CD14-positive monocyte (primary cell): ENCODE measurements around the gene SNRPN. TPM values are rescaled to one million over a fixed set of nuclear protein-coding genes. Genes with fewer than 3 reads are reported as not detected.

ENCODE experiments used
- DNase-seq, 3 donors: peaks; one replicate each; pipeline ENCODE4 v3.0.0-alpha.2; 2011 to 2022
- H2AFZ ChIP-seq: 2 replicates; pipeline ENCODE4 v1.6.0; 2012; ENCODE audit warnings: mild to moderate bottlenecking, low read depth, low read length, inconsistent platforms; ENCODE audit not compliant: insufficient read depth, poor library complexity, severe bottlenecking
- H3K27ac ChIP-seq, 2 donors: 1 replicate in 1 of 2; 2 replicates in 1 of 2; pipeline ENCODE4 v1.5.1; 2012 to 2013; ENCODE audit warnings: low read length in 2 of 2, control low read depth in 1 of 2, inconsistent platforms in 1 of 2, low read depth in 1 of 2, mild to moderate bottlenecking in 1 of 2
- H3K27me3 ChIP-seq, 2 donors: one replicate each; pipeline versions ENCODE4 v1.6.0 to v1.6.1; 2011 to 2013; ENCODE audit warnings: low read length in 2 of 2; ENCODE audit not compliant: control insufficient read depth in 2 of 2, insufficient read depth in 2 of 2
- H3K36me3 ChIP-seq, 2 donors: replicated peaks in 1 of 2; 1 replicate in 1 of 2; 2 replicates in 1 of 2; pipeline versions ENCODE4 v1.5.1 to v1.6.1; 2012 to 2013; ENCODE audit warnings: low read length in 2 of 2, control low read depth in 1 of 2, inconsistent platforms in 1 of 2, mild to moderate bottlenecking in 1 of 2; ENCODE audit not compliant: insufficient read depth in 2 of 2, control insufficient read depth in 1 of 2
- H3K4me1 ChIP-seq, 2 donors: 1 replicate in 1 of 2; 2 replicates in 1 of 2; pipeline versions ENCODE4 v1.5.1 to v1.6.1; 2012 to 2013; ENCODE audit warnings: low read length in 2 of 2, control low read depth in 1 of 2, inconsistent platforms in 1 of 2, mild to moderate bottlenecking in 1 of 2, moderate library complexity in 1 of 2; ENCODE audit not compliant: insufficient read depth in 2 of 2, control insufficient read depth in 1 of 2
- H3K4me2 ChIP-seq: replicated peaks from 2 replicates; pipeline ENCODE3; 2012; ENCODE audit warnings: low read length, moderate library complexity, mild to moderate bottlenecking; ENCODE audit not compliant: poor library complexity, severe bottlenecking; ENCODE audit errors: extremely low read depth
- H3K4me3 ChIP-seq, 3 experiments: fragments of 200-600 bp in 1 of 3; sonication (generic) in 1 of 3; replicated peaks in 1 of 3; 1 replicate in 2 of 3; 2 replicates in 1 of 3; pipeline ENCODE4 v1.5.1; 2011 to 2013; ENCODE audit warnings: low read length in 3 of 3, mild to moderate bottlenecking in 3 of 3, control low read depth in 2 of 3, low read depth in 2 of 3, inconsistent platforms in 1 of 3, moderate library complexity in 1 of 3
- H3K79me2 ChIP-seq: 2 replicates; pipeline ENCODE4 v1.6.0; 2012; ENCODE audit warnings: mild to moderate bottlenecking, control low read depth, inconsistent platforms, low read length, moderate library complexity; ENCODE audit not compliant: insufficient read depth
- H3K9ac ChIP-seq: 2 replicates; pipeline ENCODE4 v1.6.0; 2017; ENCODE audit warnings: low read length, mild to moderate bottlenecking; ENCODE audit not compliant: insufficient read depth, poor library complexity, severe bottlenecking
- H3K9me3 ChIP-seq, 2 donors: replicated peaks in 1 of 2; 1 replicate in 1 of 2; 2 replicates in 1 of 2; pipeline versions ENCODE4 v1.5.1 to v1.6.1; 2012 to 2013; ENCODE audit warnings: low read length in 2 of 2, control low read depth in 1 of 2; ENCODE audit not compliant: control insufficient read depth in 1 of 2, insufficient read depth in 1 of 2
- H4K20me1 ChIP-seq: 2 replicates; pipeline ENCODE4 v1.6.0; 2012; ENCODE audit warnings: mild to moderate bottlenecking, low read length, control low read depth, moderate library complexity; ENCODE audit not compliant: insufficient read depth
- H3K27ac Mint-ChIP-seq, 7 donors: one replicate each; pipeline ENCODE4 v1.8.0; 2020; ENCODE audit warnings: mild to moderate bottlenecking in 7 of 7, mixed read lengths in 7 of 7, moderate library complexity in 6 of 7, inconsistent platforms in 2 of 7
- H3K27me3 Mint-ChIP-seq, 3 donors: one replicate each; pipeline ENCODE4 v1.8.0; 2021 to 2022; ENCODE audit warnings: low read depth in 3 of 3, mild to moderate bottlenecking in 3 of 3, mixed read lengths in 3 of 3, moderate library complexity in 3 of 3, inconsistent platforms in 1 of 3
- H3K36me3 Mint-ChIP-seq, 2 donors: one replicate each; pipeline ENCODE4 v1.8.0; 2020; ENCODE audit warnings: mixed read lengths in 2 of 2, inconsistent platforms in 1 of 2, mild to moderate bottlenecking in 1 of 2
- H3K4me1 Mint-ChIP-seq: one replicate; pipeline ENCODE4 v1.8.0; 2020; ENCODE audit warnings: mild to moderate bottlenecking, mixed read lengths
- H3K4me3 Mint-ChIP-seq, 2 donors: one replicate each; pipeline ENCODE4 v1.8.0; 2020; ENCODE audit warnings: mild to moderate bottlenecking in 2 of 2, mixed read lengths in 2 of 2, moderate library complexity in 1 of 2
- H3K9me3 Mint-ChIP-seq, 7 donors: one replicate each; pipeline ENCODE4 v1.8.0; 2020 to 2022; ENCODE audit warnings: mixed read lengths in 7 of 7, mild to moderate bottlenecking in 6 of 7, moderate library complexity in 6 of 7, inconsistent platforms in 2 of 7
- CTCF ChIP-seq: fragments of 200-600 bp; IDR thresholded peaks from one replicate; pipeline ENCODE4 v1.8.0; 2022; ENCODE audit warnings: antibody characterized with exemption, mild to moderate bottlenecking
- WGBS: methylation state at CpG from one replicate; pipeline ENCODE4 v1.1.5; 2013; ENCODE audit warnings: missing lambda C conversion rate; ENCODE audit not compliant: insufficient coverage; 5-methylcytosine and 5-hydroxymethylcytosine counted together
- intact Hi-C, 2 donors: fragments of 100-400 bp; cut with micrococcal nuclease; formaldehyde crosslinking; loops; one replicate each; pipeline versions ENCODE4 v1.15.0 to v1.15.1; 2023
- polyA plus RNA-seq, 3 donors: library from polyadenylated mRNA; depleted of rRNA in 1 of 3; unstranded in 2 of 3; stranded (reverse) in 1 of 3; fragments of 300-500 nt in 2 of 3; fragments of >200 nt in 1 of 3; fragmentation: Illumina TruSeq in 2 of 3; gene quantifications; 1 replicate in 2 of 3; 2 replicates in 1 of 3; pipeline ENCODE4 v1.2.3, GENCODE V29; 2012 to 2021

Gene SNRPN
- polyA plus RNA-seq, 3 donors = 12.6 to 46.1 (median 43.9) TPM

GRCh38 chr15:24976932-24977331 is 22.1 kb downstream of the SNRPN start:
- Histone ChIP-seq H3K79me2 (no peaks in the 10 kb centered on the region), H3K36me3 (peaks cover 16 to 23% of the 10 kb centered on the region in 2 donors), H3K4me2 (no peak overlapping the region), H2AFZ (no peak overlapping the region), H3K27ac (no peak overlapping the region), H3K4me3 (no peak overlapping the region), H4K20me1 (no peaks in the 10 kb centered on the region), H3K9ac (no peak overlapping the region), H3K9me3 (peaks cover 43 to 64% of the 10 kb centered on the region in 2 donors), H3K27me3 (no peaks in the 10 kb centered on the region), H3K4me1 (no peaks in the 10 kb centered on the region)
- no peak overlapping the region for H3K27ac Mint-ChIP-seq
- H3K27me3 Mint-ChIP-seq = no peaks in the 10 kb centered on the region
- peaks cover 45 to 47% of the 10 kb centered on the region in 2 donors for H3K36me3 Mint-ChIP-seq
- H3K4me1 Mint-ChIP-seq = no peaks in the 10 kb centered on the region
- WGBS = 83% methylated on average over 3 of the region's 3 CpGs
- peaks cover 19 to 60% (median 38%) of the 10 kb centered on the region in 7 donors for H3K9me3 Mint-ChIP-seq
- no peak for DNase-seq
- H3K4me3 Mint-ChIP-seq = no peak overlapping the region
- TF ChIP-seq CTCF = no peak
- intact Hi-C loops = no loop called here

GRCh38 chr15:24977686-24978085 is 22.9 kb downstream of the SNRPN start:
- Histone ChIP-seq H3K9me3 (peaks cover 44 to 67% of the 10 kb centered on the region in 2 donors), H3K27ac (no peak overlapping the region), H3K36me3 (peaks cover 18 to 31% of the 10 kb centered on the region in 2 donors), H2AFZ (no peak overlapping the region), H3K27me3 (no peaks in the 10 kb centered on the region), H3K4me3 (no peak overlapping the region), H3K9ac (no peak overlapping the region), H3K4me2 (no peak overlapping the region), H3K79me2 (no peaks in the 10 kb centered on the region), H3K4me1 (no peaks in the 10 kb centered on the region), H4K20me1 (no peaks in the 10 kb centered on the region)
- Mint-ChIP-seq H3K4me1 (no peaks in the 10 kb centered on the region), H3K27ac (no peak overlapping the region), H3K27me3 (no peaks in the 10 kb centered on the region), H3K9me3 (peaks cover 21 to 61% (median 40%) of the 10 kb centered on the region in 7 donors), H3K36me3 (peaks cover 51 to 52% of the 10 kb centered on the region in 2 donors), H3K4me3 (no peak overlapping the region)
- 100% methylated on average over 1 of the region's 9 CpGs for WGBS
- no peak for DNase-seq
- no peak for TF ChIP-seq CTCF
- intact Hi-C loops = no loop called here
